ENCODE data around the gene TSPEAR.

GRCh38 chr21:44720170-44720569 is 8.8 kb upstream of the TSPEAR start:
- TF ChIP-seq POLR2AphosphoS5 (IDR thresholded peaks at IDR 0.05; ENCODE audit: low read depth, low read length) (no peak), REST (IDR thresholded peaks at IDR 0.05; ENCODE audit: insufficient read depth in 1 of 2, low read depth in 2 of 2, low read length in 2 of 2) (no peak)

Data from PFSK-1 (cell line).